Fibroblast of mammary gland (primary cell): ENCODE data around the gene AGAP1.

Experiments
- DNase-seq: peaks from one replicate; pipeline ENCODE4 v3.0.0-alpha.2; 2010; ENCODE audit warnings: low read depth
- H3K4me3 ChIP-seq: 2 replicates; pipeline ENCODE4 v1.5.1; 2011; ENCODE audit warnings: low read depth, mild to moderate bottlenecking, low read length, moderate library complexity; ENCODE audit not compliant: control insufficient read depth
- TF ChIP-seq, protein P1 (sequence below): conservative IDR thresholded peaks from 2 replicates; pipeline ENCODE4 v1.5.1; 2011; ENCODE audit warnings: low read depth, low read length, inconsistent platforms; ENCODE audit not compliant: control insufficient read depth, insufficient read depth

The AGAP1 gene

DNA sequence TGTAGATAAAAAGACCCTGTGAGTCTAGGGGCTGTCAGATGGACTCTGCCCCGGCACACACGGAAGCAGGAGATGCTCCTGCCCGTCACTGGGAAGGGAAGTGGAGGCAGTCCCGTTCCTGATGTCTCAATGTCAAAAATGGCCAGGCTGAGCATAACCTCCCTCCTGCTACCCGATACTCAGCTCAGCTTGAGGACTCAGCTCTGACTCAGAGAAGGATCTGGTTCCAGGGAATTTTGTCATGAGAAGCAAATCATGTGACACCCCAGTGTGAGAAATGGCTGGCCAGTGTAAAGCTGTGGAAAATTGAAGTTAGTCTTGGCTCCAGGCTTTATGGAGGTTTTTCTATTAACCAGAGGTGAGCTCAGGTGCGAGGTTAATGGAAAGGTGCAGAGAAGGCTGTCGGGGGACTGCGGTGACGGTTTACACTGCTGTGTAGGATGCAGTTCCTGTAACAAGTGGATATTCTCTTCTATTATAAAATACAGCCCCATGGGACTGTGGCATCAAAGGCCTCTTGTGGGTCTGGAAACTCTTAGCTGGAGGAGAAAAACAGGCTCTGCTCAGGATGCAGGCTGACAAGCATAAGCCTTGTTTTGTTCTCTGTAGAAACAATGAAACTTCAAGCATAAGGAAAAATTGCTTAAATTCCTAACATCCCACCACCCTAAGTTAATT lies 24.7 kb upstream of the AGAP1 start:
- H3K4me3 ChIP-seq, result peak overlapping the region; percentile 14
- DNase-seq, result peak; percentile 95
- TF ChIP-seq, protein P1, sequence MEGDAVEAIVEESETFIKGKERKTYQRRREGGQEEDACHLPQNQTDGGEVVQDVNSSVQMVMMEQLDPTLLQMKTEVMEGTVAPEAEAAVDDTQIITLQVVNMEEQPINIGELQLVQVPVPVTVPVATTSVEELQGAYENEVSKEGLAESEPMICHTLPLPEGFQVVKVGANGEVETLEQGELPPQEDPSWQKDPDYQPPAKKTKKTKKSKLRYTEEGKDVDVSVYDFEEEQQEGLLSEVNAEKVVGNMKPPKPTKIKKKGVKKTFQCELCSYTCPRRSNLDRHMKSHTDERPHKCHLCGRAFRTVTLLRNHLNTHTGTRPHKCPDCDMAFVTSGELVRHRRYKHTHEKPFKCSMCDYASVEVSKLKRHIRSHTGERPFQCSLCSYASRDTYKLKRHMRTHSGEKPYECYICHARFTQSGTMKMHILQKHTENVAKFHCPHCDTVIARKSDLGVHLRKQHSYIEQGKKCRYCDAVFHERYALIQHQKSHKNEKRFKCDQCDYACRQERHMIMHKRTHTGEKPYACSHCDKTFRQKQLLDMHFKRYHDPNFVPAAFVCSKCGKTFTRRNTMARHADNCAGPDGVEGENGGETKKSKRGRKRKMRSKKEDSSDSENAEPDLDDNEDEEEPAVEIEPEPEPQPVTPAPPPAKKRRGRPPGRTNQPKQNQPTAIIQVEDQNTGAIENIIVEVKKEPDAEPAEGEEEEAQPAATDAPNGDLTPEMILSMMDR, result no peak

- no peak for DNase-seq
- no peak overlapping the region for H3K4me3 ChIP-seq
- TF ChIP-seq, protein P1, result no peak
Observed at GRCh38 chr2:235471186-235471747, 22.6 kb upstream of the AGAP1 start.

DNA sequence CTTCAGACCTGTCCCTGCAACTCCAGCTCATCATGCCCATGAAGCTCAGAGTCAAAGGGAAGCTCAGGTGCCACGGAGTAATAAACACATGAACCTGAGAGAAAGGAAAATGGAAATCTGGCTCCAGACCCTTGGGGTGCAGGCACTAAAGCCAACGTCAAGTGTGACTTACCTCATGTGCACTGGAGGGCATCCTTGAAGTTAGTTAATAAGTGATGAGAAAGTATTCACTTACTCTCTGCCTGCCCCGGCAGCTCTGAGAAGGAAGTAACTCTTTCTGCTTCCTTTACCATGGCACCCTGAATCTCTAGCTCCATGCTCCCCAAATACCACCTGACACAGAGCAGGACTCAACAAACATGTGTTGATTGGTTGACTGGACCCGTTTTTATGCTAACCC lies 21.4 kb upstream of the AGAP1 start:
- TF ChIP-seq, protein P1, result no peak
- no peak overlapping the region for H3K4me3 ChIP-seq
- DNase-seq, result no peak

DNA sequence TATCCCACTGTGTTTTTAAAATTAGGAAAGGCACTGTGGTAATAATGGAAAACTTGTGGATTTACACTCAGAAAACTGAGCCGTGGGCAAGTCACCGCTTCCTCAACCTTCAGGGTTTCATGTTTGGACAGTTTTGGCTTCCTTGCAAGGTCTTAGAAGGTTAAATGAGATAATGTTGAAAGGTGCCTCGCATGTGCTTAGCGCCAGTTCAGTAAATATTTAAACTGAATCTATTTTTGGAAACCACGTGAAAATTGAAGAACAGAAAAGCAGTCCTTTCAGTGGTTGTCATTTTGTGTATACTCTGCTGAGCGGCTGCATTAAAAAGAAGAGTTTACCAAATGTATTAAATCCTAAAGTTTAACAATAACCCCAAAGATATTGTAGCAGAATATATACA lies 15.2 kb upstream of the AGAP1 start:
- TF ChIP-seq, protein P1, result no peak
- no peak overlapping the region for H3K4me3 ChIP-seq
- no peak for DNase-seq

GRCh38 chr2:235479604-235480003 lies 14.2 kb upstream of the AGAP1 start:
- no peak for DNase-seq
- TF ChIP-seq, protein P1, result no peak
- no peak overlapping the region for H3K4me3 ChIP-seq

- DNase-seq, result no peak
- TF ChIP-seq, protein P1, result no peak
Observed at GRCh38 chr2:235480614-235481013, 13.2 kb upstream of the AGAP1 start.

More at GRCh38 chr2:235480614-235481013, 13.2 kb upstream of the AGAP1 start:
- no peak overlapping the region for H3K4me3 ChIP-seq
